Amygdala (tissue), 56 donors: ENCODE measurements around the gene CLEC10A.
A peak's percentile ranks its signal among the peaks of the same experiment; 100 is the strongest.
"Not testable (repeated sequence)": the region's sequence is repeated elsewhere in the genome, so short reads cannot be mapped to it uniquely, and the experiment has no call there.

Experiments
- DNase-seq, 56 donors: peaks; one replicate each; lab custom pipeline; 2025; lab: John Stamatoyannopoulos, UW

Gene CLEC10A

DNA sequence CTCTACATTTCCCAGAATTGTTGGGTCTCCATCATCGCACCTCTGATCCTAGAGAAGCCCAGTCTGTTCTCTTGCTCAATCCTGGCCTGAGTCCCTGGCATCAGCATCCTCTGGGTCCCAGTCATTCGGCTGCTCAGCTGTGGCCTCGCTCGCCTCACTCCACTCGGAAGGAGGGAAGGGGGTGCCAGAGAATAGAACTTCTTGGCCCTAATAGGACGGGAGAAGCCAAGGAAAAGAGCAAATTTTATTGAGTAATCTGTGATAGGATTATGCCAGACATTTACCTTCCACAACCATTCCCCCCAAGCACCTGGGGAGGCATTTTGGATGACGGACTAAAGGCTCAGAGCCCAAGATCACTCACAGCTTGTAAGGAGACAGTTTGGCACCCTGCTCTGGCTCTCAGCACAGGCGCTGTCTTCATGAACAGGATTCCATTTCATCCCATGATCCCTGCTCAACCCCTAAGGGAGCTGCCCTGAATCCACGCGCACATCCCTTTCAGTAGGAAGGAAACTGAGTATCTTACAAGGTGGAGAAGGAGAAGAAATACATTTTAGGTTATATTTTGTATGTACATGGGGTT lies 498 bp upstream of the CLEC10A start:
- no peak for DNase-seq

GRCh38 chr17:7078711-7079110 lies 1.3 kb downstream of the CLEC10A start:
- DNase-seq, result no peak

DNA sequence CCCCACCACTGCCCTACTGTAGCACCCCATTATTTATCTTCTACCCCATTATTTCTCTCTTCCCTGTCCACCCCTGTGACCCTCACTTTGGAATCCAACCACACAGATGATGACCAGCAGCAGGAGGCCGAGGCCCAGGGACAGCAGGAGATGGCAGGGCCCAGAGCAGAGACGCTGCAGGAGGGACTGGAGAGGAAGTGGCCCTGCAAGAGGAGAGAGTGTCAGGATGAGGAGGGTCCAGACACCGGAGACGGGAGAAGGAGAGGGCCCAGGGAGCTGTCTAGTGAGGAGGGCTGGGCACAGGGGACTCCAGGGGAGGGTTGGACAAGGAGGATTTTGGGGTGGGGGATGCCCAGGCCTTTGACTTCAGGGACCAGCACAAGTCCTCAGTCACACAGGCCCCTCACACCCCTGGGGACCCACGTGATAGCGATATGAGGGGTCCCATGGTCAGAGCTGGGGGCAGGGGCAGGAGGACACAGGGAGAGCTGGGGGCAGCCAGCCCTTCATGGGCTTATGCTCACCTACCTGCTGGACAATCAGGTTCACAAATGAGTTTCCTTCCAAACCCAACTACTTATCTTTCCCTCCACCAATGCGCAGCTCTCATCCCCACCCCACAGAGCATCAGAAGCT lies 2.0 kb downstream of the CLEC10A start:
- DNase-seq, result no peak

GRCh38 chr17:7074931-7075330 lies 5.1 kb downstream of the CLEC10A start:
- no peak for DNase-seq

- DNase-seq, result no peak
Measured at GRCh38 chr17:7072406-7072805, 7.6 kb downstream of the CLEC10A start.

GRCh38 chr17:7070712-7071111 lies 9.3 kb downstream of the CLEC10A start:
- DNase-seq, result no peak

GRCh38 chr17:7068268-7068667 lies 11.8 kb downstream of the CLEC10A start:
- no peak for DNase-seq

- no peak for DNase-seq
Measured at GRCh38 chr17:7067198-7067597, 12.9 kb downstream of the CLEC10A start.

GRCh38 chr17:7064261-7064660 lies 15.8 kb downstream of the CLEC10A start:
- no peak for DNase-seq

DNA sequence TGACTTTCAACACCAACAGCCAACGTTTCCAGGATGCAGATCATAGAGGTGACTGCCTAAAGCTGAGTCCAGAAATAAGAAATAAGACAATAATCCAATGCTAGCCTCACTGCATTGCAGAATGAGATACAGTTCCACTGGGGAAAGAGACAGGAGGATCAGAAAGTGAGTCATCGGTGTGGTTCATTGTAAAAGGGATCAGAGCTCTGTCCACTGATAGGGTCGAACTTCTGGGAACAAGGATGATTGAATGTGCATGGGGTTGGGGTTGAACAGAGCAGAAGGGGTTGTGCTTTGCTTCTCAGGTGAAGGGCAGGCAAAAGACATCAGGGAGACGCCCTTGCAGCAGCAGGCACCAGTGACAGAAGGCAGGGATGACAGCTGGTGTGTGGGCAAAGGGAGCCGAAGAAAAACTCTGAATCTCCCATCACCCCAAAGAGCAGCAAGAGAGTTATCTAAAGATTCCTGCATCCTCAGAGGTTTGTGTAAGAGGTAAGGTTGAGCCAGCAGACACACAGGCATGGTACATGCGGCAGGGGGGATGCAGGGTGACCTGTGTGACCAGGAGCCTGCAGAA lies 16.4 kb downstream of the CLEC10A start:
- DNase-seq, result peak in 8 of 56 donors; percentile 12 to 59 (median 36)

- DNase-seq, result no peak
Measured at GRCh38 chr17:7060165-7060891, 19.7 kb downstream of the CLEC10A start.

DNA sequence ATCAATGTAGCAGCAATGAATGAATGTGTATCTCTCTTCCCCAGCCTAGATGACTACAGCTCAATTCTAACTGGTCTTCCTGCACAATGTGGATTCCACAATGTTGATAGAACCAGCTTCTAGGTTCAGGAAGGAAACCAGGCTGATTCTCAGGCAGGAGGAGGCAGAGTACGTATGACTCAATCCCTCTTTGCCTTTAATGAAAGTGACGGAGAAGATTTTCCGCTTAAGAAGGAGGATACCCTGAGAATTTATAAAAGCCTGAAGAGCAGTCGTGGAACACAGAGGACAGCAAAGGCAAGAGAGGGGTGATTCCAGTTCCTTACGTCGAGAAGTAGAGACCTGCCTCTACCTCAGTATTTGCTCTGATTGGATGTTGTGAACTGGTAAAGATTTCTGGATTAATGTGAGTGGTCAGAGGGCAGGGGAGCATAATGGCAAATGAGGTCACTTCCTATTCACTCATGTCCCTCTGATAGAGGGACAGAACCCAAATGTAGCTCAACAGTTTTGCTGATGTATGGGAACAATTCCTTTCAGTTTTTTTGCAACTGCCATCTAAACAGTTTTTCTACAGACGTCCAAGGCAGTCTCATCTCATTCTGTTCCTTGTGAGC lies 21.1 kb downstream of the CLEC10A start:
- DNase-seq, result no peak

GRCh38 chr17:7056386-7056785 lies 23.7 kb downstream of the CLEC10A start:
- no peak for DNase-seq

DNA sequence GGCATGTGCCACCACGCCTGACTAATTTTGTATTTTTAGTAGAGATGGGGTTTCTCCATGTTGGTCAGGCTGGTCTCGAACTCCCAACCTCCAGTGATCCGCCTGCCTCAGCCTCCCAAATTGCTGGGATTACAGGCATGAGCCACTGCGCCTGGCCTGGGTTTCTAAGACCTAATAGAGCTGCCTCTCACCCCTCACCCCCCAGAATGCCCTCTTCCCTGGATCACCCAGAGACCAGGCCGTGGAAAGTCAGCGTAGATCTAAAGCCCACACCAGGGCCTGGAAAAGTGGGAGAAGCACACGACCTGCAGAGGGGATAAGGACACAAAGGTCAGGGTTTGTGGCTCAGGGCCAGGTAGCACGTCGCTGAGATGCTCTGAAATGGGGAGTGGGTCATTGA lies 29.5 kb downstream of the CLEC10A start:
- not testable (repeated sequence) for DNase-seq

GRCh38 chr17:7048968-7049367 lies 31.1 kb downstream of the CLEC10A start:
- DNase-seq, result peak in 2 of 56 donors; percentile 11 to 25

DNA sequence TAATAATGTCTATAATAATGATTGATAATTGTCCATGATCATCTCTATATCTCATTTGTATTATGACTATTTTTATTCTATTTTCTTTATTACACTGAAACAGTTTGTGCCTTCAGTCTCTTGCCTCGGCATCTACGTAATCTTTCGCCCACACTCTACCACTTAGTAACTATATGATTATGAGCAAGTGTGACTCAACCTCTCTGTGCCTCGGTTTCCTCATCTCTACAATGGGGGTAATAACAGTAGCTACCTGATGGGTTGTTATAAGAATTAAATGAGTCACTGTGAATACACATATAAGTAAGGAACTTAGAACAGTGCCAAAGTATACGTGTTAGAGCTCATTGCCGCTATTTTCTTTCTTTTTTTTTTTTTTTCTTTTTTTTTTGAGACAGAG lies 32.5 kb downstream of the CLEC10A start:
- no peak for DNase-seq

DNA sequence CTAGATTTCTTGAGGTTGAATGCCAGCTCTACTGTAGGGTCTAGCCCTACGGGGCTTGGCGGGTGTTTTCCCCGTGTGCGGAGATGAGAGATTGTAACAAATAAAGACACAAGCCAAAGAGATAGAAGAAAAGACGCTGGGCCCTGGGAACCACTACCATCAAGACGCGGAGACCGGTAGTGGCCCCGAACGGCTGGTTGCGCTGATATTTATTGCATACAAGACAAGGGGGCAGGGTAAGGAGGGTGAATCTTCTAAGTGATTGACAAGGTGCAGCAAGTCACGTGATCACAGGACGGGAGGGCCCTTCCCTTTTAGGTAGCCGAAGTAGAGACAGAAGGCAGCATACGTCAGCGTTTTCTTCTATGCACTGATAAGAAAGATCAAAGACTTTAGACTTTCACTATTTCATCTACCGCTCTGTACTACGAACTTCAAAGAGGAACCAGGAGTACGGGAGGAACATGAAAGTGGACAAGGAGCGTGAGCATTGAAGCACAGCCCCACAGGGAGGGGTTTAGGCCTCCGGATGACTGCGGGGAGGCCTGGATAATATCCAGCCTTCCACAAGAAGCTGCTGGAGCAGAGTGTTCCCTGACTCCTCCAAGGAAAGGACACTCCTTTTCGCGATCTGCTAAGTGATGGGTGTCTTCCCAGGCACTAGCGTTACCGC lies 33.2 kb downstream of the CLEC10A start:
- DNase-seq, result peak in 2 of 56 donors; percentile 12 to 21

- DNase-seq, result peak in 8 of 56 donors; percentile 10 to 31 (median 19)
Measured at GRCh38 chr17:7046127-7046724, 33.8 kb downstream of the CLEC10A start.

- DNase-seq, result peak in 4 of 56 donors; percentile 31 to 62 (median 47)
Measured at GRCh38 chr17:7045492-7046126, 34.4 kb downstream of the CLEC10A start.
